H1 (cell line): ENCODE results near the gene CDH1. TPM values are rescaled to one million over a fixed set of nuclear protein-coding genes. Genes with fewer than 3 reads are reported as not detected.
A peak's percentile ranks its signal among the peaks of the same experiment; 100 is the strongest.

Source experiments
- ASH2L ChIP-seq: fragments of 200-600, 300-600 bp; sonication (generic); IDR thresholded peaks from one replicate; pipeline ENCODE4 v1.7.1; 2017; ENCODE audit warnings: low read length
- ATF3 ChIP-seq: IDR thresholded peaks from 2 replicates; pipeline ENCODE4 v1.6.1; 2011; ENCODE audit warnings: low read depth, mild to moderate bottlenecking, low read length; ENCODE audit not compliant: insufficient read depth
- BACH1 ChIP-seq: IDR thresholded peaks from 2 replicates; pipeline ENCODE4 v1.6.1; 2012; ENCODE audit warnings: low read length, improper control_type of control experiment
- BRCA1 ChIP-seq: IDR thresholded peaks from 2 replicates; pipeline ENCODE4 v1.6.1; 2012; ENCODE audit warnings: low read depth, low read length, improper control_type of control experiment
- CBX8 ChIP-seq: fragments of 300-800, 300-1000 bp; sonication (generic); IDR thresholded peaks from 2 replicates; pipeline ENCODE4 v1.7.1; 2016; ENCODE audit warnings: low read depth, low read length, borderline replicate concordance
- CTBP2 ChIP-seq: IDR thresholded peaks from 2 replicates; pipeline ENCODE4 v1.7.0; 2011; ENCODE audit warnings: borderline replicate concordance, mild to moderate bottlenecking, moderate library complexity, mixed read lengths, low read length; ENCODE audit not compliant: insufficient read depth, insufficient read length
- EP300 ChIP-seq, 2 experiments: IDR thresholded peaks; 1 replicate in 1 of 2; 2 replicates in 1 of 2; pipeline ENCODE4 v1.6.1; 2011 to 2012; ENCODE audit warnings: low read depth in 2 of 2, low read length in 2 of 2, mild to moderate bottlenecking in 2 of 2, borderline replicate concordance in 1 of 2, inconsistent platforms in 1 of 2, moderate library complexity in 1 of 2
- EZH2 ChIP-seq: fragments of 200-600 bp; sonication (generic); IDR thresholded peaks from 2 replicates; pipeline ENCODE4 v1.7.1; 2012; ENCODE audit warnings: low read depth, mild to moderate bottlenecking, moderate library complexity, low read length, inconsistent platforms; ENCODE audit not compliant: severe bottlenecking
- FOSL1 ChIP-seq: IDR thresholded peaks from 2 replicates; pipeline ENCODE4 v1.6.1; 2011; ENCODE audit warnings: mild to moderate bottlenecking, low read depth, low read length, moderate library complexity; ENCODE audit not compliant: insufficient read depth
- GTF2F1 ChIP-seq: IDR thresholded peaks from 2 replicates; pipeline ENCODE4 v1.6.1; 2012; ENCODE audit warnings: low read depth, low read length, improper control_type of control experiment, borderline replicate concordance
- KDM1A ChIP-seq: fragments of 200-600, 300-600 bp; sonication (generic); IDR thresholded peaks from 2 replicates; pipeline ENCODE4 v1.7.1; 2016; ENCODE audit warnings: mild to moderate bottlenecking, low read length, borderline replicate concordance
- KDM4A ChIP-seq: IDR thresholded peaks from one replicate; pipeline ENCODE4 v1.7.1; 2012; ENCODE audit warnings: low read depth, mild to moderate bottlenecking, moderate library complexity, low read length, inconsistent platforms; ENCODE audit not compliant: severe bottlenecking
- KDM5A ChIP-seq: fragments of 200-600 bp; IDR thresholded peaks from 2 replicates; pipeline ENCODE4 v1.7.1; 2012; ENCODE audit warnings: mild to moderate bottlenecking, low read length, inconsistent platforms, mixed read lengths
- PHF8 ChIP-seq: fragments of 200-600 bp; sonication (generic); conservative IDR thresholded peaks from 2 replicates; pipeline ENCODE4 v1.7.1; 2012; ENCODE audit warnings: low read depth, mild to moderate bottlenecking, inconsistent platforms, low read length, moderate library complexity
- POLR2A ChIP-seq, 2 experiments: IDR thresholded peaks; 1 replicate in 1 of 2; 2 replicates in 1 of 2; pipeline ENCODE4 v1.6.1; 2011; ENCODE audit warnings: low read depth in 2 of 2, low read length in 2 of 2, mild to moderate bottlenecking in 2 of 2; ENCODE audit errors: control extremely low read depth in 1 of 2
- RAD21 ChIP-seq, 2 experiments: IDR thresholded peaks in 1 of 2; conservative IDR thresholded peaks in 1 of 2; 2 replicates each; pipeline ENCODE4 v1.6.1; 2011; ENCODE audit warnings: low read depth in 2 of 2, low read length in 2 of 2, improper control_type of control experiment in 1 of 2, inconsistent platforms in 1 of 2, mild to moderate bottlenecking in 1 of 2, moderate library complexity in 1 of 2
- SAP30 ChIP-seq: fragments of 300-600 bp; sonication (generic); IDR thresholded peaks from 2 replicates; pipeline ENCODE4 v1.7.1; 2012; ENCODE audit warnings: low read length, moderate library complexity, mild to moderate bottlenecking, inconsistent platforms; ENCODE audit not compliant: insufficient read depth, insufficient replicate concordance
- SIN3A ChIP-seq, 2 experiments: IDR thresholded peaks in 1 of 2; conservative IDR thresholded peaks in 1 of 2; 2 replicates each; pipeline ENCODE4 v1.6.1; 2011 to 2012; ENCODE audit warnings: low read length in 2 of 2, improper control_type of control experiment in 1 of 2, low read depth in 1 of 2, mild to moderate bottlenecking in 1 of 2
- SRF ChIP-seq: IDR thresholded peaks from 2 replicates; pipeline ENCODE4 v1.6.1; 2011; ENCODE audit warnings: mild to moderate bottlenecking, low read depth, low read length, moderate library complexity
- SUZ12 ChIP-seq: fragments of 200-600 bp; sonication (generic); IDR thresholded peaks from 2 replicates; pipeline ENCODE4 v1.6.1; 2012; ENCODE audit warnings: mild to moderate bottlenecking, inconsistent platforms, low read length, moderate library complexity, mixed read lengths
- TBP ChIP-seq: IDR thresholded peaks from 2 replicates; pipeline ENCODE4 v1.6.1; 2011; ENCODE audit warnings: low read depth, low read length, improper control_type of control experiment
- polyA plus RNA-seq, 7 experiments: library from polyadenylated mRNA; depleted of rRNA in 3 of 7; stranded (reverse) in 5 of 7; unstranded in 2 of 7; fragments of >200 nt in 5 of 7; fragments of 200-250 nt in 2 of 7; gene quantifications; 1 replicate in 5 of 7; 2 replicates in 1 of 7; 4 replicates in 1 of 7; pipeline versions ENCODE4 v1.2.1 to v1.2.3, GENCODE V29; 2011 to 2013; ENCODE audit warnings: missing spikeins in 2 of 7, mixed read lengths in 2 of 7
- total RNA-seq: library from RNA; stranded (reverse); fragmentation: NEBNext Ultra II Directional; extraction: Animal tissue kit (Norgen Biotek cat#: 25700); gene quantifications from 2 replicates; pipeline ENCODE4 v1.2.1, GENCODE V29; 2021

CDH1 gene
- total and polyA plus RNA-seq, 2 of the 8 experiments (the other 6 are each of a cell fraction or from before 2014, with no cell fraction given): 133 to 265 TPM

- TF ChIP-seq FOSL1 (no peak), SRF (no peak), RAD21 (IDR thresholded peaks at IDR 0.05 in 1 of 2, conservative IDR thresholded peaks at IDR 0.05 in 1 of 2; ENCODE audit: low read depth in 2 of 2, low read length in 2 of 2) (peak; percentile 54 to 69), BACH1 (peak; percentile 28; the same call in 1 of the 2 replicates), EZH2 (no peak), SIN3A (conservative IDR thresholded peaks at IDR 0.05 in 1 of 2, IDR thresholded peaks at IDR 0.05 in 1 of 2; ENCODE audit: low read depth in 1 of 2, low read length in 2 of 2) (0 out of 4 replicates have a peak, but pooled peaks of 1 of the 2 experiments have one; percentile 3), CBX8 (no peak), GTF2F1 (no peak), POLR2A (IDR thresholded peaks at IDR 0.05; ENCODE audit: control extremely low read depth in 1 of 2, low read depth in 2 of 2, low read length in 2 of 2) (no peak), KDM4A (no peak), KDM5A (no peak), ASH2L (no peak), EP300 (IDR thresholded peaks at IDR 0.05; ENCODE audit: borderline replicate concordance in 1 of 2, low read depth in 2 of 2, low read length in 2 of 2) (no peak), CTBP2 (no peak), PHF8 (no peak), ATF3 (0 out of 2 replicates have a peak, but pooled peaks have one; percentile 34), TBP (no peak), KDM1A (no peak), SUZ12 (no peak), SAP30 (no peak), BRCA1 (no peak)
Measured at GRCh38 chr16:68707340-68708152, 29.5 kb upstream of the CDH1 start (continued).
